GM12801 (cell line): ENCODE data around the gene ASTN2.

Experiments used
- TF ChIP-seq, protein P1 (sequence below): IDR thresholded peaks from one replicate; pipeline ENCODE4 v1.5.1; 2011; ENCODE audit warnings: control low read depth; ENCODE audit not compliant: insufficient read length; ENCODE audit errors: extremely low read depth

The ASTN2 gene

GRCh38 chr9:116482740-116483139 is 932.1 kb downstream of the ASTN2 start:
- TF ChIP-seq, protein P1, sequence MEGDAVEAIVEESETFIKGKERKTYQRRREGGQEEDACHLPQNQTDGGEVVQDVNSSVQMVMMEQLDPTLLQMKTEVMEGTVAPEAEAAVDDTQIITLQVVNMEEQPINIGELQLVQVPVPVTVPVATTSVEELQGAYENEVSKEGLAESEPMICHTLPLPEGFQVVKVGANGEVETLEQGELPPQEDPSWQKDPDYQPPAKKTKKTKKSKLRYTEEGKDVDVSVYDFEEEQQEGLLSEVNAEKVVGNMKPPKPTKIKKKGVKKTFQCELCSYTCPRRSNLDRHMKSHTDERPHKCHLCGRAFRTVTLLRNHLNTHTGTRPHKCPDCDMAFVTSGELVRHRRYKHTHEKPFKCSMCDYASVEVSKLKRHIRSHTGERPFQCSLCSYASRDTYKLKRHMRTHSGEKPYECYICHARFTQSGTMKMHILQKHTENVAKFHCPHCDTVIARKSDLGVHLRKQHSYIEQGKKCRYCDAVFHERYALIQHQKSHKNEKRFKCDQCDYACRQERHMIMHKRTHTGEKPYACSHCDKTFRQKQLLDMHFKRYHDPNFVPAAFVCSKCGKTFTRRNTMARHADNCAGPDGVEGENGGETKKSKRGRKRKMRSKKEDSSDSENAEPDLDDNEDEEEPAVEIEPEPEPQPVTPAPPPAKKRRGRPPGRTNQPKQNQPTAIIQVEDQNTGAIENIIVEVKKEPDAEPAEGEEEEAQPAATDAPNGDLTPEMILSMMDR, result no peak

- TF ChIP-seq, protein P1, result no peak
Measured at GRCh38 chr9:116480700-116481099, 934.2 kb downstream of the ASTN2 start.

DNA sequence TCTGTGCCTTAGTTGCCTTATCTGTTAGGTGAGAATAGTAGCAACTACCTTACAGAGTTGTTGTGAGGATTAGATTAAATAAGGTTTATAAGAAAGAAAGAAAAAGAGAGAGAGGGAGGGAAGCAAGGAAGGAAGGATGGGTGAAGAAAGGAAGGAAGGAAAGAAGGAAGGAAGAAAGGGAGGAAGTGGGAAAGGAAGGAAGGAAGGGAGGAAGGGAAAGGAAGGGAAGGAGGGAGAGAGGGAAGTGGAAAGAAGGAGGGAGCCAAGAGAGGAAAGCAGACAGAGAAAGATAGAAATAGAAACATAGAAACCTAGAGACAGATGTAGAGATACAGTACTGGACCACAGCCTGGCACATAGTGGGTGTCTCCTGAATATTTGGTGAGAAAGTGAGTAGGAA is 934.9 kb downstream of the ASTN2 start:
- TF ChIP-seq, protein P1, result no peak

DNA sequence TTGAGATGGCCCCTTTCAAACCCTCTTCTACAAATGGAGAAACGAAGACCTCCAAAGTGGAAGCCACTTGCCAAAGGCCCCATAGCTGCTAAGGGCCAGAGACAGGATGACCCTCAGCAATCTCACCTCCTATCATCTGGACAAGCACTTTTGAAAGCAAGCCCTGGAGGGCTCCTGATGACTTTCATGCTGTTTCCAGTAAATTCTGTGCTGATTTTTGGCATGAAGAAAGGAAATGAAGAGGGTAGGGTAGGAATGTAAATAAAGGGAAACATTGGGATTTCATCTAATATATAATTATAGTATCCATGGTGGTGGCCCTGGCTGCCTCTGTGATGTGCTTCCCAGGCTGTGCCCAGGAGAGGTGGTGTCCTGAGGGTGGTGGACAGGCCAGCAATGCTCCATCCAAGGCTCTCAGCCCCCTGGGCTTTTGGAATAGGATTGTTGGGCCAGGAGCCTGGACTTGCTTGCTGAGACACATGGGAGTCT is 935.8 kb downstream of the ASTN2 start:
- TF ChIP-seq, protein P1, result no peak

GRCh38 chr9:116477584-116478141 is 937.2 kb downstream of the ASTN2 start:
- TF ChIP-seq, protein P1, result no peak

GRCh38 chr9:116476935-116477381 is 937.9 kb downstream of the ASTN2 start:
- TF ChIP-seq, protein P1, result no peak

DNA sequence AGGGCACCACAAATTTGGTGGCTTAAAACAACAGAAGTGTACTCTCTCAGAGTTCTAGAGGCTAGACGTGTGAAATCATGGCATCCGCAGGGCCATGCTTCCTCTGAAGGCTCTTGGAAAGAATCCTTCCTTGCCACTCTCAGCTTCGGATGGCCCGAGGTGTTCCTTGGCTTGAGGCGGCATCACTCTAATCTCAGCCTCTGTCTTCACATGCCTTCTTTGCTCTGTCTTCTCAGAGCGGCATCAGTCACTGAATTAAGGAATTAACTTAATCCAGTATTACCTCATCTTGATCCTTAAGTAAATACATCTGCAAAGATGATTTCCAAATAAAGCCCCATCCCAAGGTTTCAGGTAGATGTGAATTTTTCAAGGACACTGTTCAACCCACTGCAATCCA is 938.9 kb downstream of the ASTN2 start:
- TF ChIP-seq, protein P1, result no peak
